Chondrocyte (in vitro differentiated cells): Measurements from ENCODE around the gene ABHD5. TPM values are rescaled to one million over a fixed set of nuclear protein-coding genes. Genes with fewer than 3 reads are reported as not detected.

Experiments
- DNase-seq: peaks from one replicate; pipeline ENCODE4 v3.0.0; 2021; ENCODE audit warnings: mixed read lengths, low spot score
- H3K27ac Mint-ChIP-seq: one replicate; pipeline ENCODE4 v1.8.0; 2021; ENCODE audit warnings: mild to moderate bottlenecking, moderate library complexity, mixed read lengths; ENCODE audit not compliant: unreplicated experiment
- H3K27me3 Mint-ChIP-seq: 2 replicates; pipeline ENCODE4 v1.8.0; 2021; ENCODE audit warnings: low read depth, mixed read lengths
- H3K36me3 Mint-ChIP-seq: 2 replicates; pipeline ENCODE4 v1.8.0; 2021; ENCODE audit warnings: low read depth, mixed read lengths
- H3K4me1 Mint-ChIP-seq: 2 replicates; pipeline ENCODE4 v1.8.0; 2021; ENCODE audit warnings: low read depth, mild to moderate bottlenecking, mixed read lengths
- H3K4me3 Mint-ChIP-seq: one replicate; pipeline ENCODE4 v1.8.0; 2021; ENCODE audit warnings: mild to moderate bottlenecking, moderate library complexity, mixed read lengths; ENCODE audit not compliant: unreplicated experiment
- H3K9me3 Mint-ChIP-seq: 2 replicates; pipeline ENCODE4 v1.8.0; 2021; ENCODE audit warnings: low read depth, mixed read lengths
- CTCF ChIP-seq: fragments of 200-600 bp; sonication (generic); IDR thresholded peaks from 2 replicates; pipeline ENCODE4 v1.5.0; 2021; ENCODE audit warnings: antibody characterized with exemption, mild to moderate bottlenecking, moderate library complexity
- total RNA-seq: library from RNA; stranded (reverse); gene quantifications from 3 replicates; pipeline ENCODE4 v1.2.1, GENCODE V29; 2021

The ABHD5 gene
- total RNA-seq, 1 donor from 2014 or later = 12.7 TPM

DNA sequence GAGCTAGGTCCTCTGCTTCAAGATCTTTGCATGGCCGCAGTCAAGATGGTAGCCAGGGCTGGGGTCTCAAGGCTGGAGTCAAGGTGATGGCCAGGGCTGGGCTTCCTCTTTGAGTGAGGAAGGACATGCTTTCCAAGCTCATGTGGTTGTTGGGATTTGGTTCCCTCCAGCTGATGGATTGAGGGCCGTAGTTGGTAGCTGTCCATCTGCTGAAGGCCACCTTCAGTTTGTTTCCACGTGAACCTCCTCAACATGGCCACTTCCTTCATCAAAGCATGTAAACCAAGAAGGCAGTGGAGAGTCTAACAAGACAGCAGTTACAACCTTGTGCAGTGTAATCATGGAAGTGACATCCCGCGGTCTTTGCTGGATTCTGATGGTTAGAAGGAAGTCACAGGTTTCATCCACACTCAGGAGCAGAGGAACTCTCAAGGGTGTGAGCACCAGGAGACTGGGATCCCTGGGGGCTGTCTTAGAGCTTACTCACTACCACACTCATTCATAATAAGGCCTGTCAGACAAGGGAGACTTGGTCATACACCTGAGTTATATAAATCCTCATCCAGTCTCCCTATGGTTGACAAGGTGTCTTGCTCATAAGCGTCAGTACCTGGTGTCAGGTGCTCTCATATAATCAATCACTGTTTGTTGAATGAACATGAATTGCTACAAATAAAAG is 42.1 kb downstream of the ABHD5 start:
- no peak for TF ChIP-seq CTCF
- Mint-ChIP-seq H3K27me3 (no peaks in the 10 kb centered on the region), H3K4me3 (no peak overlapping the region), H3K4me1 (peaks cover 39% of the 10 kb centered on the region), H3K36me3 (peaks cover 2% of the 10 kb centered on the region), H3K27ac (peak overlapping the region; percentile 83), H3K9me3 (no peaks in the 10 kb centered on the region)
- no peak for DNase-seq

GRCh38 chr3:43733459-43734384 is 43.0 kb downstream of the ABHD5 start:
- no peak for TF ChIP-seq CTCF
- Mint-ChIP-seq H3K4me3 (peak overlapping the region; percentile 23), H3K4me1 (peaks cover 34% of the 10 kb centered on the region), H3K36me3 (peaks cover 2% of the 10 kb centered on the region), H3K9me3 (no peaks in the 10 kb centered on the region), H3K27me3 (no peaks in the 10 kb centered on the region), H3K27ac (peak overlapping the region; percentile 83)
- no peak for DNase-seq

GRCh38 chr3:43734685-43735084 is 43.9 kb downstream of the ABHD5 start:
- TF ChIP-seq CTCF = no peak
- no peak for DNase-seq
- Mint-ChIP-seq H3K9me3 (no peaks in the 10 kb centered on the region), H3K36me3 (no peaks in the 10 kb centered on the region), H3K27me3 (no peaks in the 10 kb centered on the region), H3K4me3 (no peak overlapping the region), H3K27ac (peak overlapping the region; percentile 83), H3K4me1 (peaks cover 31% of the 10 kb centered on the region)

DNA sequence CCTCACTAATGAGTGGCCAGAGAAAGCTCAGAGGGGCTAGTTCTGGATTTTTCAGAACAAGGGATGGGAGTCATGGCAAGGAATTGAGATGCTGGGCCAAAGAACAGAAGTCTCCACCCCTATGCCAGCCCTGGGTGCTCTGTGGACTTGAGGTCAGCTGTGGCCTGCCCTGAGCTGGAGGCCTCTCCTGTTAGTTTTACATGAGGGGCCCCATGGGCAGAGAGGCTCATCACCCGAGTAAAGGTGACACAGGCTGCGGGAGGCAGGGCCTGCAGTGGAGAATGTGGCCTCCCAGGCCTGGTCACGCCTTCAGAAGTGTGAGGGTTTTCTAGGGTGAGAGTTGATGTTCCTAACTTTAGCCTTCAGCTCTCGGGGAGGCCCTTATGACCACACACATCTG is 44.9 kb downstream of the ABHD5 start:
- DNase-seq = no peak
- Mint-ChIP-seq H3K27me3 (no peaks in the 10 kb centered on the region), H3K4me3 (no peak overlapping the region), H3K9me3 (no peaks in the 10 kb centered on the region), H3K36me3 (no peaks in the 10 kb centered on the region), H3K27ac (no peak overlapping the region), H3K4me1 (peaks cover 31% of the 10 kb centered on the region)
- no peak for TF ChIP-seq CTCF

- no peak for TF ChIP-seq CTCF
- Mint-ChIP-seq H3K27ac (no peak overlapping the region), H3K36me3 (no peaks in the 10 kb centered on the region), H3K4me1 (peaks cover 31% of the 10 kb centered on the region), H3K9me3 (no peaks in the 10 kb centered on the region), H3K4me3 (no peak overlapping the region), H3K27me3 (no peaks in the 10 kb centered on the region)
- DNase-seq = no peak
These were observed 46.1 kb downstream of the ABHD5 start for GRCh38 chr3:43736558-43737440.
